Activated T-helper 1 cell treated with anti-CD3 and anti-CD28 coated beads, Interleukin-12 subunit alpha, Interleukin-12 subunit beta, Interleukin-2, Interleukin-4 antibody, amounts not matched to agents 30 ng/mL and 10 ng/mL and 1 ng/mL, durations not matched to agents 14 hours and 24 hours and 36 hours (primary cell): ENCODE results near the gene MT1X. TPM values are rescaled to one million over a fixed set of nuclear protein-coding genes. Genes with fewer than 3 reads are reported as not detected.
A peak's percentile ranks its signal among the peaks of the same experiment; 100 is the strongest.

Experiments
- DNase-seq: peaks from one replicate; pipeline ENCODE4 v3.0.0; 2021; ENCODE audit warnings: low spot score
- H3K27ac Mint-ChIP-seq: one replicate; pipeline ENCODE4 v1.8.0; 2021; ENCODE audit warnings: mild to moderate bottlenecking, mixed read lengths
- H3K27me3 Mint-ChIP-seq: one replicate; pipeline ENCODE4 v1.8.0; 2022; ENCODE audit warnings: mild to moderate bottlenecking, moderate library complexity, mixed read lengths; ENCODE audit not compliant: insufficient read depth
- H3K36me3 Mint-ChIP-seq: one replicate; pipeline ENCODE4 v1.8.0; 2021; ENCODE audit warnings: low read depth, mixed read lengths
- H3K4me1 Mint-ChIP-seq: one replicate; pipeline ENCODE4 v1.8.0; 2021; ENCODE audit warnings: low read depth, mixed read lengths
- H3K4me3 Mint-ChIP-seq: one replicate; pipeline ENCODE4 v1.8.0; 2021; ENCODE audit warnings: mild to moderate bottlenecking, moderate library complexity, mixed read lengths
- H3K9me3 Mint-ChIP-seq: one replicate; pipeline ENCODE4 v1.8.0; 2021; ENCODE audit warnings: mixed read lengths
- intact Hi-C: fragments of 100-400 bp; cut with micrococcal nuclease; formaldehyde crosslinking; loops from one replicate; pipeline ENCODE4 v1.15.1; 2024
- total RNA-seq: library from RNA; stranded (reverse); gene quantifications from 2 replicates; pipeline ENCODE4 v1.2.3, GENCODE V29; 2022

The MT1X gene
- 60.7 and 70.4 TPM in 2 replicates for total RNA-seq

- no peaks in the 10 kb centered on the region for H3K27me3 Mint-ChIP-seq
- peaks cover 3% of the 10 kb centered on the region for H3K9me3 Mint-ChIP-seq
- H3K27ac Mint-ChIP-seq, result peak within 1 kb of the TSS; percentile 90
- peaks cover 32% of the 10 kb centered on the region for H3K4me1 Mint-ChIP-seq
- H3K36me3 Mint-ChIP-seq, result peaks cover 11% of the 10 kb centered on the region
- DNase-seq, result peak; percentile 86
- intact Hi-C loops, result loop anchor here (1.0 to 5.0 kb wide), 12 partner anchors 8 to 855 kb away; partner anchors contain the start of genes AMFR, CCDC102A, MT1E and MT1F
- H3K4me3 Mint-ChIP-seq, result peak within 1 kb of the TSS; percentile 94
These were observed at the start of gene MT1X for GRCh38 chr16:56681939-56682702. TSS of gene MT1X (plus strand) at chr16:56682470. CDS start at chr16:56682541, 71 bp downstream.

GRCh38 chr16:56632848-56633365, 49.4 kb upstream of the MT1X start:
- Mint-ChIP-seq H3K4me3 (peak overlapping the region; percentile 61), H3K27ac (no peak overlapping the region), H3K9me3 (no peaks in the 10 kb centered on the region), H3K36me3 (no peaks in the 10 kb centered on the region), H3K4me1 (peaks cover 36% of the 10 kb centered on the region), H3K27me3 (peaks cover 69% of the 10 kb centered on the region)
- DNase-seq, result no peak
- intact Hi-C loops, result no loop called here

GRCh38 chr16:56633535-56633934, 48.7 kb upstream of the MT1X start:
- intact Hi-C loops, result no loop called here
- no peaks in the 10 kb centered on the region for H3K36me3 Mint-ChIP-seq
- no peaks in the 10 kb centered on the region for H3K9me3 Mint-ChIP-seq
- H3K27ac Mint-ChIP-seq, result no peak overlapping the region
- DNase-seq, result no peak
- H3K4me1 Mint-ChIP-seq, result peaks cover 38% of the 10 kb centered on the region
- H3K4me3 Mint-ChIP-seq, result peak overlapping the region; percentile 5
- H3K27me3 Mint-ChIP-seq, result peaks cover 70% of the 10 kb centered on the region

- no peaks in the 10 kb centered on the region for H3K9me3 Mint-ChIP-seq
- peaks cover 34% of the 10 kb centered on the region for H3K4me1 Mint-ChIP-seq
- H3K27me3 Mint-ChIP-seq, result peaks cover 80% of the 10 kb centered on the region
- peak overlapping the region; percentile 15 for H3K27ac Mint-ChIP-seq
- no peak for DNase-seq
- no peaks in the 10 kb centered on the region for H3K36me3 Mint-ChIP-seq
- intact Hi-C loops, result no loop called here
- peak overlapping the region; percentile 73 for H3K4me3 Mint-ChIP-seq
These were observed 47.4 kb upstream of the MT1X start for GRCh38 chr16:56634715-56635440.

GRCh38 chr16:56635441-56635967, 46.8 kb upstream of the MT1X start:
- H3K27me3 Mint-ChIP-seq, result peaks cover 84% of the 10 kb centered on the region
- H3K4me3 Mint-ChIP-seq, result peak overlapping the region; percentile 42
- H3K36me3 Mint-ChIP-seq, result no peaks in the 10 kb centered on the region
- no peak for DNase-seq
- intact Hi-C loops, result no loop called here
- no peak overlapping the region for H3K27ac Mint-ChIP-seq
- no peaks in the 10 kb centered on the region for H3K9me3 Mint-ChIP-seq
- H3K4me1 Mint-ChIP-seq, result peaks cover 30% of the 10 kb centered on the region

GRCh38 chr16:56636616-56637413, 45.5 kb upstream of the MT1X start:
- Mint-ChIP-seq H3K27me3 (peaks cover 75% of the 10 kb centered on the region), H3K9me3 (no peaks in the 10 kb centered on the region), H3K4me3 (no peak overlapping the region), H3K4me1 (peaks cover 27% of the 10 kb centered on the region), H3K27ac (no peak overlapping the region), H3K36me3 (no peaks in the 10 kb centered on the region)
- intact Hi-C loops, result no loop called here
- DNase-seq, result no peak

DNA sequence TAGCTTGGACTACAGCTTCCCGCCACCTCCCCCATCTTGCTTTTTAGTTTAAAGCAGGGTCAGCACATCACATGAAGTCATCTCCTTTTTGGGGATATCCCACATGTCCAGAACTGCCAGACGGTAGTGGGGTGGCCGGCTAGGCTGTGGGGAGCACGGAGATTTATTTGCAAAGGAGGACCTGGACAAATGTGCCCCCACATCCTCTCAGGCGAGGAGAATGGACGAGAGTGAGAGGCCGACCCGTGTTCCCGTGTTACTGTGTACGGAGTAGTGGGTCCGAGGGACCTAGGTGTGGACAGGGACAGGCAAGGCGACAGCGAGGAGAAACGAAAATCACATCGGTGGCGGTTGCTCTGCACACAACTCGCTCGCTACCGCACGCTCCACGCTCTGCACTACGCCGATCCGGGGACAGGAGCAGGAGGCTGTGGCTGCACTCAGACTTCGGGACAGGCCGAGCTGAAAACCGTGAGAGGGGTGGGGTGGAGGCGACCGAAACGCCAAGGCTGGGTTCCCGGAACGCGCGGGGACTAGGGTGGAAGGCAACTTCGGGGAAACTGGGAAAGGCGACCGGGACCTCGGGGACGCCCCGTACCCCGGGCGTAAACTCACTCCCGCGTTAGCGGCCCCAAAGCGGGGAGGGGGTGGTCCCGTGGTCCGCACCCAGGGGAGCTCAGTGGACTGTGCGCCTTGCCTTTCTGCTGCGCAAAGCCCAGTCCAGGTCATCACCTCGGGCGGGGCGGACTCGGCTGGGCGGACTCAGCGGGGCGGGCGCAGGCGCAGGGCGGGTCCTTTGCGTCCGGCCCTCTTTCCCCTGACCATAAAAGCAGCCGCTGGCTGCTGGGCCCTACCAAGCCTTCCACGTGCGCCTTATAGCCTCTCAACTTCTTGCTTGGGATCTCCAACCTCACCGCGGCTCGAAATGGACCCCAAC, 44.2 kb upstream of the MT1X start, which contains the start of gene MT1A:
Gene MT1A, plus strand, starts transcription at position 853 of the 937 bp plus-strand sequence. Its CDS starts 73 bp downstream, at position 926.
- DNase-seq, result no peak
- no peak within 1 kb of the TSS for H3K27ac Mint-ChIP-seq
- H3K27me3 Mint-ChIP-seq, result peaks cover 71% of the 10 kb centered on the region
- intact Hi-C loops, result no loop called here
- peaks cover 32% of the 10 kb centered on the region for H3K4me1 Mint-ChIP-seq
- no peaks in the 10 kb centered on the region for H3K9me3 Mint-ChIP-seq
- H3K36me3 Mint-ChIP-seq, result no peaks in the 10 kb centered on the region
- H3K4me3 Mint-ChIP-seq, result peak within 1 kb of the TSS; percentile 78

GRCh38 chr16:56639045-56639444, 43.2 kb upstream of the MT1X start:
- peaks cover 66% of the 10 kb centered on the region for H3K27me3 Mint-ChIP-seq
- no peak overlapping the region for H3K4me3 Mint-ChIP-seq
- no peak overlapping the region for H3K27ac Mint-ChIP-seq
- H3K4me1 Mint-ChIP-seq, result peaks cover 40% of the 10 kb centered on the region
- no peaks in the 10 kb centered on the region for H3K36me3 Mint-ChIP-seq
- no peak for DNase-seq
- intact Hi-C loops, result no loop called here
- H3K9me3 Mint-ChIP-seq, result no peaks in the 10 kb centered on the region

- DNase-seq, result no peak
- Mint-ChIP-seq H3K4me3 (no peak overlapping the region), H3K27ac (no peak overlapping the region), H3K36me3 (no peaks in the 10 kb centered on the region), H3K4me1 (peaks cover 39% of the 10 kb centered on the region), H3K9me3 (no peaks in the 10 kb centered on the region), H3K27me3 (peaks cover 60% of the 10 kb centered on the region)
- intact Hi-C loops, result no loop called here
These were observed 42.2 kb upstream of the MT1X start for GRCh38 chr16:56640076-56640475.

DNA sequence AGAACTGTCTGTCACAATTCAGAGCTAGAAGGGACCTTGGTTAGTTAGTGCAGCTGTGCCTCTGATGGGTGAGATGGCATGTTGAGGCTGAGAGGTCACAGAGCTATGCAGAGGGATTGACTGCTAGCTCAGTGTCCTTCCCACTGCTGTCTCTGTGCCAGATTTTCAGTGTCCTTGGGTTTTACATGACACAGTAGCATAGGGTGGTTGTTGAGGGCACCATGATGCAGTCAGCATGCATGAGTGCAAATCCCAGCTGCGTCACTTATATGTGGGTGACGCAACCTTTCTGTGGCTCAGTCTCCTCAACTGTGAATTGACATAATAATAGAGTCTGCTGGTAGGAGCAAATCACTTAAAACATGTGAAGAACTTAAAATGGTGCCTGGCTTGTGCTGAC, 41.1 kb upstream of the MT1X start:
- H3K4me3 Mint-ChIP-seq, result no peak overlapping the region
- intact Hi-C loops, result no loop called here
- DNase-seq, result no peak
- no peaks in the 10 kb centered on the region for H3K9me3 Mint-ChIP-seq
- H3K4me1 Mint-ChIP-seq, result peaks cover 37% of the 10 kb centered on the region
- H3K27ac Mint-ChIP-seq, result no peak overlapping the region
- peaks cover 56% of the 10 kb centered on the region for H3K27me3 Mint-ChIP-seq
- no peaks in the 10 kb centered on the region for H3K36me3 Mint-ChIP-seq

GRCh38 chr16:56643080-56643778, 39.0 kb upstream of the MT1X start:
- peak overlapping the region; percentile 70 for H3K4me3 Mint-ChIP-seq
- H3K36me3 Mint-ChIP-seq, result no peaks in the 10 kb centered on the region
- peak; percentile 75 for DNase-seq
- peaks cover 52% of the 10 kb centered on the region for H3K27me3 Mint-ChIP-seq
- intact Hi-C loops, result loop anchor here (1.0 to 2.0 kb wide), 7 partner anchors 14 to 66 kb away; partner anchors contain the start of genes MT1E, MT1F, MT1X and MT2A
- no peaks in the 10 kb centered on the region for H3K9me3 Mint-ChIP-seq
- H3K27ac Mint-ChIP-seq, result no peak overlapping the region
- H3K4me1 Mint-ChIP-seq, result peaks cover 25% of the 10 kb centered on the region
